ENCODE measurements around the gene ZIK1. TPM values are rescaled to one million over a fixed set of nuclear protein-coding genes. Genes with fewer than 3 reads are reported as not detected.
A peak's percentile ranks its signal among the peaks of the same experiment; 100 is the strongest.

Gene ZIK1
- total RNA-seq, 1 donor from 2014 or later: 21.5 TPM

DNA sequence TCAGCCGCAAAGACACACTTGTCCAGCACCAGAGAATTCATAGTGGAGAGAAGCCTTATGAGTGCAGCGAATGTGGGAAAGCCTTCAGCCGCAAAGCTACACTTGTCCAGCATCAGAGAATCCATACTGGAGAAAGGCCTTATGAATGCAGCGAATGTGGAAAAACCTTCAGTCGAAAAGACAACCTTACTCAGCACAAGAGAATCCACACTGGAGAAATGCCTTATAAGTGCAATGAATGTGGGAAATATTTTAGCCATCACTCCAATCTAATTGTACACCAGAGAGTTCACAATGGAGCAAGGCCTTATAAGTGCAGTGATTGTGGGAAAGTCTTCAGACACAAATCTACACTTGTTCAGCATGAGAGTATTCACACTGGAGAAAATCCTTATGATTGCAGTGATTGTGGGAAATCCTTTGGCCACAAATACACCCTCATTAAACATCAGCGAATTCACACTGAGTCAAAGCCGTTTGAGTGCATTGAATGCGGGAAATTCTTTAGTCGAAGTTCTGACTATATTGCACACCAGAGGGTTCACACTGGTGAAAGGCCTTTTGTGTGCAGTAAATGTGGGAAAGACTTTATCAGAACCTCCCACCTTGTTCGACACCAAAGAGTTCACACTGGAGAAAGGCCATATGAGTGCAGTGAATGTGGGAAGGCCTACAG is 36.9 kb downstream of the ZIK1 start:
- DNase-seq: no peak
- Mint-ChIP-seq H3K36me3 (ENCODE audit: unreplicated experiment) (peaks cover 82% of the 10 kb centered on the region), H3K27me3 (ENCODE audit: unreplicated experiment) (peaks cover 2% of the 10 kb centered on the region), H3K9me3 (ENCODE audit: unreplicated experiment) (peaks cover 58% of the 10 kb centered on the region), H3K4me3 (ENCODE audit: unreplicated experiment) (no peak overlapping the region), H3K4me1 (ENCODE audit: low read depth, unreplicated experiment) (no peaks in the 10 kb centered on the region), H3K27ac (ENCODE audit: unreplicated experiment) (no peak overlapping the region)
- TF ChIP-seq, protein P1, sequence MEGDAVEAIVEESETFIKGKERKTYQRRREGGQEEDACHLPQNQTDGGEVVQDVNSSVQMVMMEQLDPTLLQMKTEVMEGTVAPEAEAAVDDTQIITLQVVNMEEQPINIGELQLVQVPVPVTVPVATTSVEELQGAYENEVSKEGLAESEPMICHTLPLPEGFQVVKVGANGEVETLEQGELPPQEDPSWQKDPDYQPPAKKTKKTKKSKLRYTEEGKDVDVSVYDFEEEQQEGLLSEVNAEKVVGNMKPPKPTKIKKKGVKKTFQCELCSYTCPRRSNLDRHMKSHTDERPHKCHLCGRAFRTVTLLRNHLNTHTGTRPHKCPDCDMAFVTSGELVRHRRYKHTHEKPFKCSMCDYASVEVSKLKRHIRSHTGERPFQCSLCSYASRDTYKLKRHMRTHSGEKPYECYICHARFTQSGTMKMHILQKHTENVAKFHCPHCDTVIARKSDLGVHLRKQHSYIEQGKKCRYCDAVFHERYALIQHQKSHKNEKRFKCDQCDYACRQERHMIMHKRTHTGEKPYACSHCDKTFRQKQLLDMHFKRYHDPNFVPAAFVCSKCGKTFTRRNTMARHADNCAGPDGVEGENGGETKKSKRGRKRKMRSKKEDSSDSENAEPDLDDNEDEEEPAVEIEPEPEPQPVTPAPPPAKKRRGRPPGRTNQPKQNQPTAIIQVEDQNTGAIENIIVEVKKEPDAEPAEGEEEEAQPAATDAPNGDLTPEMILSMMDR (IDR thresholded peaks at IDR 0.05; ENCODE audit: partially characterized antibody, unreplicated experiment): no peak

- TF ChIP-seq, protein P1 (IDR thresholded peaks at IDR 0.05; ENCODE audit: partially characterized antibody, unreplicated experiment): no peak
- H3K9me3 Mint-ChIP-seq (ENCODE audit: unreplicated experiment): peaks cover 43% of the 10 kb centered on the region
Measured at GRCh38 chr19:57623091-57623490, 39.1 kb downstream of the ZIK1 start.

DNA sequence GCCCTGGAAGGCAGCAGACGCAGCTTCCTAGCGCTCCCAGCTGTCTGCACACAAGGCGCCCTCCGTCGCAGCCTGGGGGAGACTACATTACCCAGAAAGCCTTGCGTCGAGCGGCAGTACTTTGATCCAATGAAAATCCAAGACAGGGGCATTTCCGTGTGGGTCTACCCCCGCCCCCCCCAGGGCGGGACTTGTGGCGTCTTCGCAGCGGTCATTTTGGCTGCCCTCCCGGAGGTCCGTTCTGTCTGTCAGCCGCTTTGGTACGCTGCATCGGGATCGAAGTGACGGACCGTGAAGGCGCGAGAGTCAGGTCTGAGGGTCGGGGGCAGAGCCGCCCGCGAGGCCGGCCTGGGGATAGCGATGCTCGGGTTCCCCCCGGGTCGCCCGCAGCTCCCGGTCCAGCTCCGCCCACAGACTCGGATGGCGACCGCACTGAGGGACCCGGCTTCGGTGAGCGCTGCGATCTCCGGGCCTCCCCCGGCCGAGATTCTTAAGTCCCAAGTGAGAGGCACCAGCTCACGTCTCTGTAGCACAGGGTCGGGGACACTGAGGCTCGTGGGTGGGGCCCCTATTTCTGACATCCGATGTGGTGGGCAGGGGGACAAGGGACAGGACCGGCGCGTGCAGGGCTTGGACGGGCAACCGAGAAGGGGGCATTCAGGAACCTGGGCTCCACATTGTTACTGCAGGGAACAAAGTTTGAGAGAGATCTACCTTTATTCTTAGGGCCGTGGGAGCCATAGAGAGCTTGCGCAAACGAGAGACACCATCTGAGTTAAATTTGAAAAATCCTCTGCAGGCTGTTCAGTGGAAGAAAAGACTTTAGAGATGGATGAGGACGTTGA is 49.3 kb downstream of the ZIK1 start, which contains the start of gene ZNF211:
Gene ZNF211, plus strand, starts transcription at position 182 of the 845 bp plus-strand sequence. Its CDS starts 179 bp downstream, at position 361.
- Mint-ChIP-seq H3K27ac (ENCODE audit: unreplicated experiment) (peak within 1 kb of the TSS; percentile 81), H3K4me1 (ENCODE audit: low read depth, unreplicated experiment) (peaks cover 3% of the 10 kb centered on the region), H3K36me3 (ENCODE audit: unreplicated experiment) (peaks cover 17% of the 10 kb centered on the region), H3K9me3 (ENCODE audit: unreplicated experiment) (peaks cover 11% of the 10 kb centered on the region), H3K4me3 (ENCODE audit: unreplicated experiment) (peak within 1 kb of the TSS; percentile 97), H3K27me3 (ENCODE audit: unreplicated experiment) (peaks cover 5% of the 10 kb centered on the region)
- DNase-seq: peak; percentile 92
- TF ChIP-seq, protein P1 (IDR thresholded peaks at IDR 0.05; ENCODE audit: partially characterized antibody, unreplicated experiment): no peak

More at GRCh38 chr19:57623091-57623490, 39.1 kb downstream of the ZIK1 start:
- Mint-ChIP-seq H3K4me3 (ENCODE audit: unreplicated experiment) (no peak overlapping the region), H3K27me3 (ENCODE audit: unreplicated experiment) (peaks cover 2% of the 10 kb centered on the region), H3K27ac (ENCODE audit: unreplicated experiment) (no peak overlapping the region), H3K4me1 (ENCODE audit: low read depth, unreplicated experiment) (no peaks in the 10 kb centered on the region), H3K36me3 (ENCODE audit: unreplicated experiment) (peaks cover 66% of the 10 kb centered on the region)
- DNase-seq: no peak

- H3K36me3 Mint-ChIP-seq (ENCODE audit: unreplicated experiment): peaks cover 22% of the 10 kb centered on the region
- H3K9me3 Mint-ChIP-seq (ENCODE audit: unreplicated experiment): peaks cover 12% of the 10 kb centered on the region
- H3K4me1 Mint-ChIP-seq (ENCODE audit: low read depth, unreplicated experiment): peaks cover 3% of the 10 kb centered on the region
- TF ChIP-seq, protein P1 (IDR thresholded peaks at IDR 0.05; ENCODE audit: partially characterized antibody, unreplicated experiment): no peak
- H3K27ac Mint-ChIP-seq (ENCODE audit: unreplicated experiment): peak overlapping the region; percentile 80
- peak overlapping the region; percentile 97 for H3K4me3 Mint-ChIP-seq (ENCODE audit: unreplicated experiment)
- no peak for DNase-seq
- H3K27me3 Mint-ChIP-seq (ENCODE audit: unreplicated experiment): peaks cover 5% of the 10 kb centered on the region
Measured at GRCh38 chr19:57633832-57634131, 49.8 kb downstream of the ZIK1 start.

DNA sequence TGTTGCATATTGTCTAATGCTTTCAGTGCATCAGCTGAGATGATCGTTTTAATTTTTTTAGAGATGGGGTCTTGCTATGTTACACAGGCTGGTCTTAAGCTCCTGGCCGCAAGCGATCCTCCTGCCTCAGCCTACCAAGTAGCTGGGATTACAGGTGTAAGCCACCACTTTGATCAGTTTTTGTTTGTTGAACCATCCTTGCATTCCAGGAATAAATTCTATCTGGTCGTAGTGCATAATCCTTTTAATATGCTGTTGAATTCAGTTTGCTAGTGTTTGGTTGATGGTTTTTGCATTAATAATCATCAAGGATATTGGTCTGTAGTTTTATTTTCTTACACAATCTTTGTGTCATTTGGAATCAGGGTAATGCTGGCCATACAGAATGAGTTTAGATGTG is 53.4 kb downstream of the ZIK1 start:
- H3K9me3 Mint-ChIP-seq (ENCODE audit: unreplicated experiment): peaks cover 17% of the 10 kb centered on the region
- no peak overlapping the region for H3K4me3 Mint-ChIP-seq (ENCODE audit: unreplicated experiment)
- peaks cover 49% of the 10 kb centered on the region for H3K36me3 Mint-ChIP-seq (ENCODE audit: unreplicated experiment)
- no peak for DNase-seq
- TF ChIP-seq, protein P1 (IDR thresholded peaks at IDR 0.05; ENCODE audit: partially characterized antibody, unreplicated experiment): no peak
- H3K27me3 Mint-ChIP-seq (ENCODE audit: unreplicated experiment): peaks cover 5% of the 10 kb centered on the region
- H3K27ac Mint-ChIP-seq (ENCODE audit: unreplicated experiment): no peak overlapping the region
- H3K4me1 Mint-ChIP-seq (ENCODE audit: low read depth, unreplicated experiment): peaks cover 3% of the 10 kb centered on the region

Measured in glutamatergic neuron (in vitro differentiated cells).